Heart right ventricle (tissue), 16 donors: Measurements from ENCODE around the gene GPSM1. TPM values are rescaled to one million over a fixed set of nuclear protein-coding genes. Genes with fewer than 3 reads are reported as not detected.
"Not testable (repeated sequence)": the region's sequence is repeated elsewhere in the genome, so short reads cannot be mapped to it uniquely, and the experiment has no call there.

Experiments
- ATAC-seq, 8 donors: fragments of 200-7000 bp; cut with Tn5 transposase; one replicate each; pipeline ENCODE4 v1.9.1; 2020; ENCODE audit warnings: mild to moderate bottlenecking in 8 of 8, moderate library complexity in 8 of 8, moderate number of reproducible peaks in 1 of 8
- DNase-seq, 2 donors: peaks; one replicate each; pipeline ENCODE4 v3.0.0-alpha.2; 2020
- H3K27ac ChIP-seq, 10 donors: fragments of 200-600 bp; sonication (generic) in 2 of 10; one replicate each; pipeline versions ENCODE4 v1.5.0 to v1.8.0; 2020 to 2022; ENCODE audit warnings: mild to moderate bottlenecking in 3 of 10
- H3K27me3 ChIP-seq, 7 donors: fragments of 200-600 bp; one replicate each; pipeline ENCODE4 v1.8.0; 2021 to 2022; ENCODE audit warnings: mild to moderate bottlenecking in 2 of 7
- H3K36me3 ChIP-seq, 9 donors: fragments of 200-600 bp; sonication (generic) in 1 of 9; one replicate each; pipeline versions ENCODE4 v1.5.0 to v1.8.0; 2020 to 2022; ENCODE audit warnings: mild to moderate bottlenecking in 2 of 9
- H3K4me1 ChIP-seq, 9 donors: fragments of 200-600 bp; sonication (generic) in 1 of 9; one replicate each; pipeline versions ENCODE4 v1.5.0 to v1.8.0; 2020 to 2022; ENCODE audit warnings: mild to moderate bottlenecking in 4 of 9
- H3K4me3 ChIP-seq, 10 donors: fragments of 200-600 bp; sonication (generic) in 2 of 10; one replicate each; pipeline versions ENCODE4 v1.5.0 to v1.8.0; 2020 to 2022; ENCODE audit warnings: mild to moderate bottlenecking in 7 of 10, moderate library complexity in 2 of 10
- H3K9me3 ChIP-seq, 11 donors: fragments of 200-600 bp in 10 of 11; sonication (generic) in 2 of 11; one replicate each; pipeline versions ENCODE4 v1.5.0 to v1.8.0; 2013 to 2022; ENCODE audit warnings: mild to moderate bottlenecking in 2 of 11, control low read depth in 1 of 11, moderate library complexity in 1 of 11
- CTCF ChIP-seq, 9 donors: fragments of 200-600 bp; sonication (generic) in 2 of 9; IDR thresholded peaks; one replicate each; pipeline versions ENCODE4 v1.5.0 to v1.8.0; 2021 to 2022; ENCODE audit warnings: antibody characterized with exemption in 9 of 9, mild to moderate bottlenecking in 5 of 9, moderate library complexity in 1 of 9
- WGBS, 2 donors: extraction: QIAGEN DNeasy Blood & Tissue Kit; methylation state at CpG; one replicate each; pipeline ENCODE4 v1.1.7; 2013; ENCODE audit warnings: inconsistent platforms in 1 of 2; 5-methylcytosine and 5-hydroxymethylcytosine counted together
- intact Hi-C, 10 donors: fragments of 100-400 bp; cut with DNase I; formaldehyde crosslinking; loops; one replicate each; pipeline versions ENCODE4 v1.11.1 to v1.14.2; 2022
- polyA plus RNA-seq, 2 donors: library from polyadenylated mRNA; stranded (reverse); fragments of 200-250 nt; gene quantifications; one replicate each; pipeline ENCODE4 v1.2.3, GENCODE V29; 2013
- total RNA-seq, 10 donors: library from RNA; stranded (reverse); fragmentation: NEBNext Ultra II Directional in 3 of 10; extraction: Animal tissue kit (Norgen Biotek cat#: 25700) in 3 of 10; gene quantifications; one replicate each; pipeline versions ENCODE4 v1.2.1 to v1.2.4, GENCODE V29; 2021 to 2023
- donor health status: Arrhythmogenic right ventricular cardiomyopathy.
- donor health status: ischemic (EF 13 %, LVEDD 7.1; RV severe dilation, severe dysfunction).
- donor health status: healthy with polysubstance abuse.
- donor health status: DM: no; HTN: yes; CAD: no.
- donor health status: DM: no; HTN: no; CAD: no.
- donor health status: ischemic (EF 25% LVEDD 6.9; RV normal size, moderate dysfunction).
- donor health status: ischemic (EF 25% LVEDD 5.7; RV mildly dilated, moderate dysfunction).
- donor health status: healthy.
- donor health status: DM: yes; HTN: yes; CAD: no.
- donor health status: Ischemic cardiomyopathy.
- donor health status: ischemic (EF 35%, LVEDD 5.7; RV mildly dilated, moderate dysfunction).
- donor health status: nonischemic (EF 11% LVEDD 7.7; RV severe dilation, severe dysfunction).
- donor health status: DM: yes; HTN: yes; CAD: no.
- donor health status: PGD.
- donor health status: ischemic (EF 29% LVEDD 5.4; RV normal size, mild dysfunction).
- donor health status: nonischemic (EF 23%, LVEDD 6.1; RV moderate dilation, normal function).

Gene GPSM1
- total and polyA plus RNA-seq, 12 donors, result 19.4 to 87.8 (median 25.8) TPM

- H3K27ac ChIP-seq, H3K4me3 ChIP-seq, H3K9me3 ChIP-seq, intact Hi-C loops, H3K27me3 ChIP-seq, DNase-seq, ATAC-seq, H3K36me3 ChIP-seq: not testable (repeated sequence)
- H3K4me1 ChIP-seq, result peaks cover 0 to 17% (median 5%) of the 10 kb centered on the region in 9 donors
These were observed 6.4 kb upstream of the GPSM1 start for GRCh38 chr9:136320972-136321371.

GRCh38 chr9:136321561-136321960, 5.8 kb upstream of the GPSM1 start:
- ATAC-seq (no peak), DNase-seq (peak in 1 of 2 donors; percentile 4)
- Histone ChIP-seq H3K4me1 (peaks cover 2 to 23% (median 8%) of the 10 kb centered on the region in 9 donors), H3K9me3 (peaks cover 0 to 9% (median 0%) of the 10 kb centered on the region in 11 donors), H3K36me3 (no peaks in the 10 kb centered on the region), H3K4me3 (no peak overlapping the region), H3K27me3 (peaks cover 0 to 8% (median 0%) of the 10 kb centered on the region in 7 donors), H3K27ac (no peak overlapping the region)
- intact Hi-C loops, result no loop called here
- TF ChIP-seq CTCF (IDR thresholded peaks at IDR 0.05), result no peak
- 85 to 91% methylated on average over 19 of the region's 19 CpGs for WGBS, 2 donors

- H3K9me3 ChIP-seq, result peaks cover 0 to 9% (median 0%) of the 10 kb centered on the region in 11 donors
- H3K4me1 ChIP-seq, result peaks cover 9 to 31% (median 16%) of the 10 kb centered on the region in 9 donors
- no peak for ATAC-seq
- TF ChIP-seq CTCF (IDR thresholded peaks at IDR 0.05), result no peak
- H3K36me3 ChIP-seq, result no peaks in the 10 kb centered on the region
- 81 to 85% methylated on average over 23 of the region's 23 CpGs for WGBS, 2 donors
- DNase-seq, result peak in 1 of 2 donors; percentile 2
- intact Hi-C loops, result no loop called here
- peaks cover 0 to 15% (median 0%) of the 10 kb centered on the region in 7 donors for H3K27me3 ChIP-seq
- H3K4me3 ChIP-seq, result no peak overlapping the region
- H3K27ac ChIP-seq, result no peak overlapping the region
These were observed 4.5 kb upstream of the GPSM1 start for GRCh38 chr9:136322756-136323330.

GRCh38 chr9:136323371-136323789, 4.0 kb upstream of the GPSM1 start:
- no peak overlapping the region for H3K27ac ChIP-seq
- H3K4me1 ChIP-seq, result peaks cover 14 to 36% (median 21%) of the 10 kb centered on the region in 9 donors
- no peak overlapping the region for H3K4me3 ChIP-seq
- DNase-seq (peak in 1 of 2 donors; percentile 6), ATAC-seq (no peak)
- peaks cover 0 to 9% (median 0%) of the 10 kb centered on the region in 11 donors for H3K9me3 ChIP-seq
- 90 to 91% methylated on average over 17 of the region's 17 CpGs for WGBS, 2 donors
- H3K36me3 ChIP-seq, result no peaks in the 10 kb centered on the region
- peaks cover 0 to 21% (median 0%) of the 10 kb centered on the region in 7 donors for H3K27me3 ChIP-seq
- intact Hi-C loops, result no loop called here
- no peak for TF ChIP-seq CTCF (IDR thresholded peaks at IDR 0.05)
